H9 (cell line): ENCODE results near the gene ADAM17. TPM values are rescaled to one million over a fixed set of nuclear protein-coding genes. Genes with fewer than 3 reads are reported as not detected.

ENCODE experiments used
- DNase-seq: peaks from one replicate; pipeline ENCODE4 v3.0.0-alpha.2; 2017
- H2AFZ ChIP-seq: one replicate; pipeline ENCODE4 v1.6.1; 2013; ENCODE audit warnings: mild to moderate bottlenecking, low read length, control low read depth, moderate library complexity
- H2AK5ac ChIP-seq: 2 replicates; pipeline ENCODE4 v1.6.1; 2013; ENCODE audit warnings: low read length, control low read depth, mixed read lengths; ENCODE audit not compliant: insufficient read length
- H2BK120ac ChIP-seq: one replicate; pipeline ENCODE4 v1.6.1; 2013; ENCODE audit warnings: low read depth, mild to moderate bottlenecking, low read length, control low read depth, inconsistent platforms; ENCODE audit not compliant: poor library complexity, severe bottlenecking
- H2BK12ac ChIP-seq: 2 replicates; pipeline ENCODE4 v1.6.1; 2013; ENCODE audit warnings: low read length, control low read depth, mixed read lengths, low read depth; ENCODE audit not compliant: insufficient read length
- H2BK15ac ChIP-seq: 2 replicates; pipeline ENCODE4 v1.6.1; 2013; ENCODE audit warnings: low read depth, low read length, control low read depth
- H2BK20ac ChIP-seq: one replicate; pipeline ENCODE4 v1.6.1; 2013; ENCODE audit warnings: low read depth, mild to moderate bottlenecking, low read length, control low read depth, inconsistent platforms; ENCODE audit not compliant: poor library complexity, severe bottlenecking
- H2BK5ac ChIP-seq: 2 replicates; pipeline ENCODE4 v1.6.1; 2013; ENCODE audit warnings: low read length, control low read depth, mixed read lengths; ENCODE audit not compliant: insufficient read length
- H3K14ac ChIP-seq: 2 replicates; pipeline ENCODE4 v1.6.1; 2013; ENCODE audit warnings: low read length, control low read depth; ENCODE audit not compliant: insufficient read depth
- H3K18ac ChIP-seq: 2 replicates; pipeline ENCODE4 v1.6.1; 2013; ENCODE audit warnings: low read depth, mild to moderate bottlenecking, mixed read lengths, low read length, control low read depth; ENCODE audit not compliant: insufficient read length
- H3K23ac ChIP-seq: 2 replicates; pipeline ENCODE4 v1.6.1; 2013; ENCODE audit warnings: low read length, control low read depth, mixed read lengths, low read depth; ENCODE audit not compliant: insufficient read length
- H3K23me2 ChIP-seq: 2 replicates; pipeline ENCODE4 v1.6.1; 2013; ENCODE audit warnings: low read depth, mild to moderate bottlenecking, mixed read lengths, low read length, control low read depth; ENCODE audit not compliant: insufficient read length, poor library complexity, severe bottlenecking
- H3K27ac ChIP-seq: 2 replicates; pipeline ENCODE4 v1.5.1; 2013; ENCODE audit warnings: low read length, control low read depth, mixed read lengths, low read depth; ENCODE audit not compliant: insufficient read length
- H3K27me3 ChIP-seq: 2 replicates; pipeline ENCODE4 v1.6.1; 2013; ENCODE audit warnings: low read length, control low read depth, inconsistent platforms; ENCODE audit not compliant: insufficient read depth
- H3K4ac ChIP-seq: 2 replicates; pipeline ENCODE4 v1.6.1; 2013; ENCODE audit warnings: low read depth, mild to moderate bottlenecking, control low read depth, inconsistent platforms, low read length, moderate library complexity
- H3K4me1 ChIP-seq: 2 replicates; pipeline ENCODE4 v1.6.1; 2013; ENCODE audit warnings: low read length, control low read depth, inconsistent platforms; ENCODE audit not compliant: insufficient read depth
- H3K4me2 ChIP-seq: 2 replicates; pipeline ENCODE4 v1.6.1; 2013; ENCODE audit warnings: low read length, control low read depth, mixed read lengths; ENCODE audit not compliant: insufficient read length, insufficient read depth
- H3K56ac ChIP-seq: 2 replicates; pipeline ENCODE4 v1.6.1; 2013; ENCODE audit warnings: low read depth, mild to moderate bottlenecking, mixed read lengths, low read length, control low read depth; ENCODE audit not compliant: insufficient read length
- H3K79me1 ChIP-seq: 2 replicates; pipeline ENCODE4 v1.6.1; 2013; ENCODE audit warnings: low read depth, mild to moderate bottlenecking, moderate library complexity, low read length, control low read depth, inconsistent platforms; ENCODE audit not compliant: insufficient read depth, poor library complexity, severe bottlenecking
- H3K79me2 ChIP-seq: 2 replicates; pipeline ENCODE4 v1.6.1; 2013; ENCODE audit warnings: low read length, control low read depth, inconsistent platforms; ENCODE audit not compliant: insufficient read depth
- H3K9ac ChIP-seq: 2 replicates; pipeline ENCODE4 v1.6.1; 2013; ENCODE audit warnings: low read length, control low read depth, mixed read lengths; ENCODE audit not compliant: insufficient read length; ENCODE audit errors: extremely low read depth
- H3K9me3 ChIP-seq: one replicate; pipeline ENCODE4 v1.6.1; 2013; ENCODE audit warnings: low read depth, low read length, inconsistent platforms; ENCODE audit not compliant: control insufficient read depth
- H3T11ph ChIP-seq: one replicate; pipeline ENCODE4 v1.6.1; 2013; ENCODE audit warnings: mild to moderate bottlenecking, low read length, control low read depth, inconsistent platforms
- H4K20me1 ChIP-seq: one replicate; pipeline ENCODE4 v1.6.1; 2013; ENCODE audit not compliant: control insufficient read depth, insufficient read length, insufficient read depth
- H4K5ac ChIP-seq: 2 replicates; pipeline ENCODE4 v1.6.1; 2013; ENCODE audit warnings: low read depth, mild to moderate bottlenecking, mixed read lengths, low read length, control low read depth; ENCODE audit not compliant: insufficient read length
- H4K8ac ChIP-seq: replicated peaks from 2 replicates; pipeline ENCODE4 v1.6.1; 2013; ENCODE audit warnings: low read length, control low read depth, mixed read lengths, low read depth; ENCODE audit not compliant: insufficient read length
- H4K91ac ChIP-seq: 2 replicates; pipeline ENCODE4 v1.6.1; 2013; ENCODE audit warnings: low read depth, mild to moderate bottlenecking, moderate library complexity, mixed read lengths, low read length, control low read depth; ENCODE audit not compliant: insufficient read length
- H3K27ac Mint-ChIP-seq, 3 experiments: 2 replicates in 2 of 3; 3 replicates in 1 of 3; pipeline ENCODE4 v1.8.0; 2020 to 2021; ENCODE audit warnings: mixed read lengths in 3 of 3, mild to moderate bottlenecking in 1 of 3, moderate library complexity in 1 of 3
- H3K27me3 Mint-ChIP-seq: 2 replicates; pipeline ENCODE4 v1.8.0; 2021; ENCODE audit warnings: low read depth, mild to moderate bottlenecking, moderate library complexity, mixed read lengths
- H3K36me3 Mint-ChIP-seq, 3 experiments: 2 replicates in 2 of 3; 3 replicates in 1 of 3; pipeline ENCODE4 v1.8.0; 2020 to 2021; ENCODE audit warnings: low read depth in 3 of 3, mixed read lengths in 3 of 3; ENCODE audit not compliant: insufficient read depth in 1 of 3
- H3K4me1 Mint-ChIP-seq, 2 experiments: 2 replicates each; pipeline ENCODE4 v1.8.0; 2020; ENCODE audit warnings: mixed read lengths in 2 of 2
- H3K4me3 Mint-ChIP-seq, 2 experiments: 2 replicates in 1 of 2; 3 replicates in 1 of 2; pipeline ENCODE4 v1.8.0; 2020 to 2021; ENCODE audit warnings: mild to moderate bottlenecking in 2 of 2, mixed read lengths in 2 of 2, moderate library complexity in 1 of 2
- H3K9me3 Mint-ChIP-seq, 2 experiments: 2 replicates in 1 of 2; 3 replicates in 1 of 2; pipeline ENCODE4 v1.8.0; 2020; ENCODE audit warnings: mild to moderate bottlenecking in 2 of 2, mixed read lengths in 2 of 2, moderate library complexity in 1 of 2
- CTCF ChIP-seq: fragments of 200-600 bp; sonication (generic); conservative IDR thresholded peaks from 3 replicates; pipeline ENCODE4 v1.8.0; 2021; ENCODE audit warnings: antibody characterized with exemption, mild to moderate bottlenecking
- WGBS: extraction: QIAGEN DNeasy Blood & Tissue Kit; methylation state at CpG from one replicate; pipeline ENCODE4 v1.1.7; 2013; ENCODE audit warnings: missing lambda C conversion rate, low lambda C conversion rate, mixed read lengths; ENCODE audit not compliant: insufficient read length; ENCODE audit errors: extremely low coverage; 5-methylcytosine and 5-hydroxymethylcytosine counted together
- total RNA-seq: library from RNA; stranded (reverse); gene quantifications from 2 replicates; pipeline ENCODE4 v1.2.1, GENCODE V29; 2021

Gene ADAM17
- total RNA-seq, 1 experiment from 2014 or later: 26.3 TPM

DNA sequence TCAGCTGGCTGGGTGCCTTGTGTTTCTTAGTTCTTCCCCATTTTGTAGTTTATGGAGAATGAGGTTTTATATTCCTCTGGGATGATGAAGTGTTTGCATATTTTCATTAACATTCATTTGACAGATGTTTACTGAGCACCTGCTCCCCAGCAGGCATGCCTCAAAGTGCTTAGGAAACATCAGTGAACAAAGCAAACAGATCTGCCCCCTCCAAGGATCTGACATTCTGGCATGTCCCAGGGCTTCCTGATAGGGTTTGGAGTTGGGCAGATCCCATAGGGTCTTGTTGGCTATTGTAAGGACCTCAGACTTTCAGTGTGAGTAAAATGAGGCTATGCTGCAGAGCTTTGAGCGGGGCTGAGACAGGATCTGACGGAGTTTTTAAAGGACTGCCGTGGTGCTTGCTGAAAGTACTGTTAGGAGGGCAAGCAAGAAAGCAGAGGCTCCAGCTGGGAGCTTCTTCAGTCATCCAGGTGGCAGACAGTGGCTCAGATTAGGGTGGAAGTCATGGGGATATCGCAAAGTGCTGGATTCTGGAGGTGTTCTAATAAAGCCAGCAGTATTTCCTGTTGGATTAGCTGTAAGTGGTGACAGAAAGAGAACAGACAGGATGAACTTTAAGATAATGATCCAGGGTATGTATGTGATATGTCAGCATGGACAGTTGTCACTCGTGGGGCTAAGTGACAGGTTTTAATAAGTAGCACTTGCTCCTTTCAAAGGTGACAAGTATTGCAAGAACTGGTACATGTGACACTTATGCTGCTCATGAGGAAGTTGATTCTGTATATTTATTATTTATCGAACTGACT is 92.5 kb downstream of the ADAM17 start:
- no peak overlapping the region for H3K56ac ChIP-seq
- no peak overlapping the region for H3K27ac ChIP-seq
- no peak overlapping the region for H2BK15ac ChIP-seq
- H4K20me1 ChIP-seq: no peaks in the 10 kb centered on the region
- H3K36me3 Mint-ChIP-seq: peaks cover 15 to 60% (median 51%) of the 10 kb centered on the region in 3 experiments; a peak in 6 of 7 replicates
- H4K8ac ChIP-seq: no peak overlapping the region
- no peak overlapping the region for H4K5ac ChIP-seq
- H2BK20ac ChIP-seq: no peak overlapping the region
- H3K9me3 ChIP-seq: no peaks in the 10 kb centered on the region
- no peak overlapping the region for H3T11ph ChIP-seq
- H2AFZ ChIP-seq: no peak overlapping the region
- H2BK120ac ChIP-seq: no peak overlapping the region
- no peak overlapping the region for H2BK12ac ChIP-seq
- peak overlapping the region; percentile 25 to 93 (median 39); a peak in 6 of 7 replicates for H3K27ac Mint-ChIP-seq
- no peak overlapping the region for H2AK5ac ChIP-seq
- no peaks in the 10 kb centered on the region for H3K9me3 Mint-ChIP-seq
- no peak for DNase-seq
- H3K4me3 Mint-ChIP-seq: peak overlapping the region in 1 of 2 experiments; percentile 39; a peak in 2 of 5 replicates
- H3K27me3 ChIP-seq: no peaks in the 10 kb centered on the region
- H3K79me1 ChIP-seq: no peaks in the 10 kb centered on the region
- H4K91ac ChIP-seq: no peak overlapping the region
- H3K23me2 ChIP-seq: no peaks in the 10 kb centered on the region
- no peak overlapping the region for H3K4ac ChIP-seq
- H3K18ac ChIP-seq: no peak overlapping the region
- peaks cover 0 to 4% of the 10 kb centered on the region in 2 experiments; a peak in 1 of 4 replicates for H3K4me1 Mint-ChIP-seq
- no peaks in the 10 kb centered on the region for H3K79me2 ChIP-seq
- H3K14ac ChIP-seq: no peak overlapping the region
- H3K4me1 ChIP-seq: no peaks in the 10 kb centered on the region
- no peak overlapping the region for H3K4me2 ChIP-seq
- no peaks in the 10 kb centered on the region for H3K27me3 Mint-ChIP-seq
- H2BK5ac ChIP-seq: no peak overlapping the region
- WGBS: no CpG with 5 or more reads among the region's 6 CpGs
- TF ChIP-seq CTCF: no peak
- H3K23ac ChIP-seq: no peak overlapping the region
- H3K9ac ChIP-seq: no peak overlapping the region
